HG03457 (cell line): ENCODE results near the gene TGFB1I1.

Source experiments
- ATAC-seq: cut with Tn5 transposase; IDR thresholded peaks from one replicate; pipeline ENCODE4 v1.9.1; 2021; ENCODE audit warnings: moderate number of reproducible peaks; ENCODE audit not compliant: unreplicated experiment

TGFB1I1 gene

GRCh38 chr16:31451681-31452351, 20.1 kb upstream of the TGFB1I1 start:
- no peak for ATAC-seq

GRCh38 chr16:31452631-31453106, 19.3 kb upstream of the TGFB1I1 start:
- no peak for ATAC-seq

GRCh38 chr16:31453255-31454204, 18.4 kb upstream of the TGFB1I1 start:
- ATAC-seq, result no peak

- no peak for ATAC-seq
These were observed 16.2 kb upstream of the TGFB1I1 start for GRCh38 chr16:31455601-31456314.

DNA sequence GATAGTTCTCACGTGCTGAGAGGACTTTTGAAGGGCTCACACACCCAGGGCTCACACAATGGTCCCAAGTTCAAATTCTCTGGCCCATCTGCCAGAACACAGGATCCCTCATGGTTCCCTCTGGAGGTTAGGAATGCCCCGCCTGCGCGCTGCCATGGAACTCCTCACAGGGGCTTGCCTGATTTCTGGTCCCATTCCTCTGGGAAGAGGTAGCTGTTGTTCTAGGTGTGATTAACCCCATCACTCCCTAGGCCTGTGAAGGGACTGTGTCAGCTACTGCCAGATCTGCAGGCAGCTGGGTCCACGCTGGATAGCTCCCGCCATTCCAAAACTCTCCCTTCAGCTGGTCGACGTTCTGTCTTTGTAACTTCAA, 15.0 kb upstream of the TGFB1I1 start:
- ATAC-seq, result no peak

DNA sequence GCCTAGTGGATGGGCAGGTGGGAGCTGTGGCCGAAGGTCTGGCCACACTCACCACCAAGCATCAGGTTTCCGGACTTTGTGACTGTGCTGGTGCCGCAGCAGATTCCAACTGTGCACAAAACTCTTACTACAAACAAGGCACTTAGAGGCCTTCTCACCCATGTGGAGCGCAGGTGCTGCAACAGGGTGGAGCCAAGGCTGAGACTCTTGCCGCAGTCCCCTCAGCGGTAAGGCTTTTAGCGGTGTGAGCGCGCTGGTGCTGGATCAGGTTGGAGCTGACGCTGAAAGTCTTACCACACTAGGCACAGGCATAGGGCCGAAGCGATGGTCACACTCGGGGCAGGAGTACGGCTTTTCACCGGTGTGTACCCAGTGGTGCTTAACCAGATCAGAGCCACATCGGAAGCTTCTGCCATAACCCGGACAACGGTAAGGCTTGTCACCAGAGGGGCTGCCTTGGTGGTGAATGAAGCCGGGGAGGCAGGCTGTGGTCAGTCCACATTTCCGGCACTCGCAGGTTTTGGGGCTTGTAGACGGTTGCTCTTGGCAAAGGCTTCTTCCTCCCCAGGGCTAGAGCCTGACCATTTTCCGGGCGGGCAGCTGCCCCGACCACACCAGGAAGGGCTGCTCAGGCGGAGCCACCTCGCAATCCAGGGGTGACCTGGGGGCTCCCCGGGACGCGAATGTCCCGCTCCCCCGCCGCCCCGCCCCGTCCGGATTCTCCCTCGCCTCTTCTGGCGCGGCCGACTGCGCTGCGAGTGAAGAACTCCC, 13.7 kb upstream of the TGFB1I1 start:
- ATAC-seq, result peak; percentile 5

DNA sequence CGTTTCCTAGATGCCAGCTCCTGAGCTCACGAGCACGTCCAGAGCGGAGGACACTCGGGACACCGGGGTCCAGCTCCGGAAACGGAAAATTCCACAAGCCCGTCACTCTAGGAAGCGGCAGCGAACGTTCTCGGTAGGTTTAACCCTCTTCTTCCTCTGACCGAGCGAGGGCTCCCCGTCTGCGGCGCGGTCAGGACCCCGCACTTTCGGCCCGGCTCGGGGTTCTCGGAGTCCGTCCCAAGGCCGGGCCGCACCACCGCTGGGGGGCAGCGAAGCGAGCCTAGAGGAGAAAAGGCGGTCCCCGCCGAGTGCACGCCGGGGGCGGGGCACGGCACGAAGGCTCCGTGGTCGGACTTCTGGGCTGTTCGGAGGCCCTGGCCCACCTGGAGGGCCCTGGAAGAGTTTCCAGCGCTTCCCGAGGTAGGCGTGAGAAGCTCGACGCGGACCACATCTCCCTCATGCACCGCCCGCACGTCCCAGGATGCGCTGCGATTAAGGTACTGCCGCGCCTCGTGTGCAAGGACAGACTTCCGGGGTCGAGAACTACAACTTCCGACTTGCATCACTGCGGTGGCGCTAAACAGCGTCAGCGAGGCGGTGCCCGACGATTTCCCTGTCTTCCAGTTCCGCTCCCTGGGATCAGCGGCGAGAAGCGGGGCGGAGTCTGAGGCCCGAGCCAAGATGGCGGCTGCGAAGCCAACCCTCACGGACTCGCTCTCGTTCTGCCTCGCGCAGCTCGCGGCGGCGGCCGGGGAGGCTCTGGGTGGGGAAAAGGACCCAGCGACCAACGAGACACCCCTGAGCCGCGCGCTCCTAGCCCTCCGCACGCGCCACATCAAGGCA, 12.9 kb upstream of the TGFB1I1 start, which contains the start of gene ARMC5:
ARMC5 (plus strand) TSS at position 658 of the 843 bp plus-strand sequence; CDS start at position 682, 24 bp downstream.
- ATAC-seq, result peak; percentile 60

- peak; percentile 52 for ATAC-seq
These were observed 12.0 kb upstream of the TGFB1I1 start for GRCh38 chr16:31459687-31460581.

GRCh38 chr16:31460582-31461002, 11.4 kb upstream of the TGFB1I1 start:
- no peak for ATAC-seq

DNA sequence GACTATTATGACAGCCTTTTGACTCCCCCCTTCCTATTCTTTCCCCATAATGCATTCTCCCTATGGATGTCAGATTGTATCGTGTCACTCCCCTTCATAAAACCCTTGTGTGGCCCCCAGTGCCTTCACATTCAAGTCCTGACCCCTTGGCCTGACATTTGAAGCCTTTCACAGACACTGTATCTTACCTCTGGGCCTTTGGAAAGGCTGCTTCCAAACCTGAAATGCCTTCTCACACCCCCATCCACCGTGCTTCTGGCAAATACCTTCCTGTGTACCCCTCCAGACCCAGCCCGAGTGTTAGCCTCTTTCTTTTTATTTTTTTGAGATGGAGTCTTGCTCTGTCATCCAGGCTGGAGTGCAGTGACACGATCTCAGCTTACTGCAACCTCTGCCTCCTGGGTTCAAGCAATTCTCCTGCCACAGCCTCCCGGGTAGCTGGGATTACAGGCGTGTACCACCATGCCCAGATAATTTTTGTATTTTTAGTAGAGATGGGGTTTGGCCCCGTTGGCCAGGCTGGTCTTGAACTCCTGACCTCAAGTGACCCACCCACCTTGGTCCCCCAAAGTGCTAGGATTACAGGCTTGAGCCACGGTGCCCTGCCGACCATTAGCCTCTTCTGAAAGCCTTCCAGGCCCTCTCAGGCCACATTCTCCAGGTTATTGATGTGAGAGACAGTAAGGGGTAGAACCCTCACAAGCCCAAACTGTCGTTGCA, 10.6 kb upstream of the TGFB1I1 start:
- no peak for ATAC-seq

GRCh38 chr16:31461921-31462804, 9.8 kb upstream of the TGFB1I1 start:
- ATAC-seq, result no peak

- no peak for ATAC-seq
These were observed 7.6 kb upstream of the TGFB1I1 start for GRCh38 chr16:31464348-31464769.

GRCh38 chr16:31464781-31465260, 7.1 kb upstream of the TGFB1I1 start:
- no peak for ATAC-seq

DNA sequence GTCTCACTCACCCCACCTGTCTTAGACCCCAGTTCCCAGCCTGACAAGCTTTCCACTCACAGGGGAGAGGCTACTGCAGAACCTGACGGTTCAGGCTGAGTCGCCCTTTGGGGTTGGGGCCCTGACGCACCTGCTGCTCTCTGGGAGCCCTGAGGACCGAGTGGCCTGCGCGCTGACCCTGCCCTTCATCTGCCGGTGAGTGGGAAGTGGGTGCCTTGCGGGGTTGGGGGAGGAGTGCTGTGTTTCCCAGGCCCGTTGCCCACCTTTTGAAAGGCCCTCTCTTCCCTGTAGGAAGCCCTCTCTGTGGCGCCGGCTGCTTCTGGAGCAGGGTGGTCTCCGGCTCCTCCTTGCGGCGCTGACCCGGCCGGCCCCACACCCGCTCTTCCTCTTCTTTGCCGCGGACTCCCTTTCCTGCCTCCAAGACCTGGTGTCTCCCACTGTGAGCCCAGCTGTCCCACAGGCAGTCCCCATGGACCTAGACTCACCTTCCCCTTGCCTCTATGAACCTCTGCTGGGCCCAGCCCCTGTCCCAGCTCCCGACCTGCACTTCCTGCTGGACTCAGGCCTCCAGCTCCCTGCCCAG, 6.1 kb upstream of the TGFB1I1 start:
- ATAC-seq, result no peak

GRCh38 chr16:31466381-31466841, 5.5 kb upstream of the TGFB1I1 start:
- no peak for ATAC-seq

GRCh38 chr16:31467151-31467773, 4.7 kb upstream of the TGFB1I1 start:
- ATAC-seq, result no peak
